Stomach (tissue), 9 donors: ENCODE data around the gene SLC39A2. TPM values are rescaled to one million over a fixed set of nuclear protein-coding genes. Genes with fewer than 3 reads are reported as not detected.
"Not testable (repeated sequence)": the region's sequence is repeated elsewhere in the genome, so short reads cannot be mapped to it uniquely, and the experiment has no call there.

ENCODE experiments used
- DNase-seq, 2 donors: peaks; one replicate each; pipeline versions ENCODE4 v3.0.0 to v3.0.0-alpha.2; 2013 to 2019
- H3K27ac ChIP-seq, 5 donors: fragments of 200-600 bp in 4 of 5; sonication (generic) in 4 of 5; one replicate each; pipeline ENCODE4 v1.5.1; 2013 to 2019; ENCODE audit warnings: mild to moderate bottlenecking in 1 of 5, moderate library complexity in 1 of 5
- H3K27me3 ChIP-seq, 3 donors: fragments of 200-600 bp; sonication (generic); one replicate each; pipeline ENCODE4 v1.5.1; 2017 to 2019; ENCODE audit warnings: mixed run types in 1 of 3
- H3K36me3 ChIP-seq, 4 donors: fragments of 200-600 bp; sonication (generic); 1 replicate in 3 of 4; 2 replicates in 1 of 4; pipeline ENCODE4 v1.5.1; 2016 to 2019
- H3K4me1 ChIP-seq, 4 donors: fragments of 200-600 bp; sonication (generic); one replicate each; pipeline ENCODE4 v1.5.1; 2016 to 2019
- H3K4me3 ChIP-seq, 4 donors: fragments of 200-600 bp; sonication (generic) in 3 of 4; one replicate each; pipeline ENCODE4 v1.5.1; 2016 to 2019; ENCODE audit warnings: mild to moderate bottlenecking in 1 of 4
- H3K9me3 ChIP-seq, 4 donors: fragments of 200-600 bp; sonication (generic); one replicate each; pipeline ENCODE4 v1.5.1; 2016 to 2019
- EP300 ChIP-seq: sonication (generic); formaldehyde crosslinking; IDR thresholded peaks from one replicate; pipeline ENCODE4 v1.6.1; 2017; ENCODE audit warnings: antibody characterized with exemption
- POLR2A ChIP-seq, 4 donors: fragments of 450-650 bp; IDR thresholded peaks; one replicate each; pipeline ENCODE4 v1.6.1; 2016; ENCODE audit warnings: antibody characterized with exemption in 4 of 4, control low read depth in 2 of 4, mild to moderate bottlenecking in 1 of 4, moderate library complexity in 1 of 4
- POLR2AphosphoS5 ChIP-seq, 3 donors: sonication (generic); formaldehyde crosslinking; IDR thresholded peaks; one replicate each; pipeline ENCODE4 v1.6.1; 2016; ENCODE audit warnings: antibody characterized with exemption in 3 of 3
- WGBS, 5 donors: extraction: QIAGEN DNeasy Blood & Tissue Kit in 3 of 5; methylation state at CpG; one replicate each; pipeline versions ENCODE4 v1.1.5 to v1.1.7; 2013 to 2018; 5-methylcytosine and 5-hydroxymethylcytosine counted together
- intact Hi-C: fragments of 100-400 bp; cut with DNase I; formaldehyde crosslinking; loops from one replicate; pipeline ENCODE4 v1.15.1; 2023; ENCODE audit warnings: low total_unique reads
- polyA plus RNA-seq, 3 donors: library from polyadenylated mRNA; stranded (reverse); fragments of 200-250 nt; gene quantifications; one replicate each; pipeline ENCODE4 v1.2.3, GENCODE V29; 2013
- total RNA-seq, 5 donors: library from RNA; depleted of rRNA; stranded (reverse); fragments of >200 nt; gene quantifications; one replicate each; pipeline versions ENCODE4 v1.1.0 to v1.2.3, GENCODE V29; 2014 to 2016
- TF ChIP-seq, protein P1 (sequence below), 7 experiments: fragments of 450-650 bp in 4 of 7; fragments of 200-600 bp in 3 of 7; sonication (generic) in 3 of 7; IDR thresholded peaks; one replicate each; pipeline ENCODE4 v1.5.1; 2016 to 2019; ENCODE audit warnings: antibody characterized with exemption in 7 of 7, control low read depth in 2 of 7, mild to moderate bottlenecking in 1 of 7
- donor health status: healthy with polysubstance abuse.
- donor health status: Bipolar disorder and iron deficiency.
- donor health status: healthy.

SLC39A2 gene
- total and polyA plus RNA-seq, 8 donors = 3.8 TPM; not detected in 7

- TF ChIP-seq POLR2A (IDR thresholded peaks at IDR 0.05) = no peak
- no peak for TF ChIP-seq POLR2AphosphoS5 (IDR thresholded peaks at IDR 0.05)
- no peak for TF ChIP-seq EP300
- TF ChIP-seq, protein P1, sequence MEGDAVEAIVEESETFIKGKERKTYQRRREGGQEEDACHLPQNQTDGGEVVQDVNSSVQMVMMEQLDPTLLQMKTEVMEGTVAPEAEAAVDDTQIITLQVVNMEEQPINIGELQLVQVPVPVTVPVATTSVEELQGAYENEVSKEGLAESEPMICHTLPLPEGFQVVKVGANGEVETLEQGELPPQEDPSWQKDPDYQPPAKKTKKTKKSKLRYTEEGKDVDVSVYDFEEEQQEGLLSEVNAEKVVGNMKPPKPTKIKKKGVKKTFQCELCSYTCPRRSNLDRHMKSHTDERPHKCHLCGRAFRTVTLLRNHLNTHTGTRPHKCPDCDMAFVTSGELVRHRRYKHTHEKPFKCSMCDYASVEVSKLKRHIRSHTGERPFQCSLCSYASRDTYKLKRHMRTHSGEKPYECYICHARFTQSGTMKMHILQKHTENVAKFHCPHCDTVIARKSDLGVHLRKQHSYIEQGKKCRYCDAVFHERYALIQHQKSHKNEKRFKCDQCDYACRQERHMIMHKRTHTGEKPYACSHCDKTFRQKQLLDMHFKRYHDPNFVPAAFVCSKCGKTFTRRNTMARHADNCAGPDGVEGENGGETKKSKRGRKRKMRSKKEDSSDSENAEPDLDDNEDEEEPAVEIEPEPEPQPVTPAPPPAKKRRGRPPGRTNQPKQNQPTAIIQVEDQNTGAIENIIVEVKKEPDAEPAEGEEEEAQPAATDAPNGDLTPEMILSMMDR (IDR thresholded peaks at IDR 0.05) = no peak
- H3K9me3 ChIP-seq = no peaks in the 10 kb centered on the region
- no peaks in the 10 kb centered on the region for H3K27me3 ChIP-seq
- intact Hi-C loops = no loop called here
- peaks cover 0 to 7% (median 0%) of the 10 kb centered on the region in 4 donors for H3K4me1 ChIP-seq
- no peak overlapping the region for H3K27ac ChIP-seq
- H3K36me3 ChIP-seq = peaks cover 31 to 48% (median 45%) of the 10 kb centered on the region in 4 donors
- no peak overlapping the region for H3K4me3 ChIP-seq
- DNase-seq = peak in 1 of 2 donors; percentile 85
- WGBS, 5 donors = 33 to 59% (median 42%) methylated on average over 3 of the region's 3 CpGs
Measured at GRCh38 chr14:20998139-20998538, 954 bp upstream of the SLC39A2 start.

- Histone ChIP-seq H3K4me1 (peaks cover 0 to 7% (median 0%) of the 10 kb centered on the region in 4 donors), H3K4me3 (no peak overlapping the region), H3K9me3 (no peaks in the 10 kb centered on the region), H3K27ac (no peak overlapping the region), H3K36me3 (peaks cover 23 to 33% (median 31%) of the 10 kb centered on the region in 4 donors), H3K27me3 (no peaks in the 10 kb centered on the region)
- TF ChIP-seq POLR2A (IDR thresholded peaks at IDR 0.05) (no peak), EP300 (no peak), POLR2AphosphoS5 (IDR thresholded peaks at IDR 0.05) (no peak)
- TF ChIP-seq, protein P1 (IDR thresholded peaks at IDR 0.05) = no peak
- intact Hi-C loops = no loop called here
- DNase-seq = no peak
- WGBS, 5 donors = 79 to 87% (median 86%) methylated on average over 4 of the region's 4 CpGs
Measured at GRCh38 chr14:20999591-20999990, 498 bp downstream of the SLC39A2 start.

DNA sequence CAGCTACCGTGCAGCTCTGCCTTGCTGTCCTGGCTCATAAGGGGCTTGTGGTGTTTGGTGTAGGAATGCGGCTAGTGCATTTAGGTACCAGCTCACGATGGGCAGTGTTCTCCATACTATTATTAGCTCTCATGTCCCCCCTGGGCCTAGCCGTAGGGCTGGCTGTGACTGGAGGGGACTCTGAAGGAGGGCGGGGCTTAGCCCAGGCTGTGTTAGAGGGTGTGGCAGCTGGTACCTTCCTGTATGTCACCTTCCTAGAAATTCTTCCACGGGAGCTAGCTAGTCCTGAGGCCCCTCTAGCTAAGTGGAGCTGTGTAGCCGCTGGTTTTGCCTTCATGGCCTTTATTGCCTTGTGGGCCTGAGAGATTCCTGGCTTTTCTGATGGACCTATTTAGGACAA, 2.1 kb downstream of the SLC39A2 start:
- peaks cover 0 to 7% (median 0%) of the 10 kb centered on the region in 4 donors for H3K4me1 ChIP-seq
- peaks cover 7 to 17% (median 14%) of the 10 kb centered on the region in 4 donors for H3K36me3 ChIP-seq
- WGBS, 5 donors = 69 to 75% (median 75%) methylated on average over 4 to 7 of the region's 7 CpGs
- no peak overlapping the region for H3K4me3 ChIP-seq
- no peak overlapping the region for H3K27ac ChIP-seq
- no peak for DNase-seq
- intact Hi-C loops = no loop called here
- no peaks in the 10 kb centered on the region for H3K9me3 ChIP-seq
- no peak for TF ChIP-seq EP300
- no peak for TF ChIP-seq POLR2A (IDR thresholded peaks at IDR 0.05)
- TF ChIP-seq, protein P1 (IDR thresholded peaks at IDR 0.05) = no peak
- TF ChIP-seq POLR2AphosphoS5 (IDR thresholded peaks at IDR 0.05) = no peak
- H3K27me3 ChIP-seq = no peaks in the 10 kb centered on the region

DNA sequence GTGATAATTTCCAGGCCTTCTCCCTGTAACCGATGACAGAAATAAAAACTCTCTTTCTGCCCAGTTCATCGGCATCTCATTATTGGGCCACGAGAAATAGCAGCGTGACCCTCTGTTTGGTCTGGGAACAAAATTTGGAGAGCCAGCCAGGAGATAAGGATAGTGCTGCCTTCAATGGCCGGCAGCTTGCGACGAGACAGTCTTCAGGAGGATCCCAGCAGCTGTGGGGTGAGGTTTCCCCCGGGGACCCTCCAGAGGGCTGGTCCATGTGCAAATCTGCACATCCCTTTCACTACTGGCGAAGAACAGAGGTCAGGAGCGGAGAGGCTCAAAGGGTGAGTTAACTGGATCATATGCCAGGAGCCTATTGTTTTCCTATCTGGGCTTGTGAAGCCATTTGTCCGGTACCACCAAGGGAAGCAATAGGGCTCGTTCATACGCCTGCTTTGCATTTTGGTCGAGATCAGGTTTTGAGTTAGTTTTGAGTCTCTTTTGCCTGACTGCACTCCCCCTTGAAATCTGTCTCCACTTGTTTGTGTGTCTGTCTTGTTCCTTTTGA, 4.8 kb downstream of the SLC39A2 start:
- Histone ChIP-seq H3K27ac (no peak overlapping the region), H3K4me1 (peaks cover 0 to 4% (median 0%) of the 10 kb centered on the region in 4 donors), H3K9me3 (no peaks in the 10 kb centered on the region), H3K36me3 (no peaks in the 10 kb centered on the region), H3K27me3 (no peaks in the 10 kb centered on the region), H3K4me3 (no peak overlapping the region)
- intact Hi-C loops = no loop called here
- DNase-seq = no peak
- WGBS, 5 donors = 81 to 92% (median 86%) methylated on average over 14 of the region's 14 CpGs
- TF ChIP-seq POLR2AphosphoS5 (IDR thresholded peaks at IDR 0.05) = no peak
- TF ChIP-seq POLR2A (IDR thresholded peaks at IDR 0.05) = no peak
- TF ChIP-seq, protein P1 (IDR thresholded peaks at IDR 0.05) = no peak
- TF ChIP-seq EP300 = no peak

- DNase-seq, H3K27ac ChIP-seq, H3K4me1 ChIP-seq, H3K27me3 ChIP-seq, H3K36me3 ChIP-seq, H3K4me3 ChIP-seq, H3K9me3 ChIP-seq: not testable (repeated sequence)
- intact Hi-C loops = loop anchor here (10.0 kb wide), 1 partner anchor 75 kb away; no protein-coding TSS in a partner anchor
- 58 to 73% (median 66%) methylated on average over 3 of the region's 3 CpGs for WGBS, 5 donors
Measured at GRCh38 chr14:21009721-21010120, 10.6 kb downstream of the SLC39A2 start.
